Mesenchymal stem cell (in vitro differentiated cells and primary cell): ENCODE measurements around the gene TGFBR2.
A peak's percentile ranks its signal among the peaks of the same experiment; 100 is the strongest.

ENCODE experiments used
- DNase-seq: peaks from one replicate; pipeline ENCODE4 v3.0.0-alpha.2; 2013
- H2AFZ ChIP-seq: one replicate; pipeline ENCODE4 v1.6.1; 2013; ENCODE audit warnings: low read depth, mild to moderate bottlenecking, control low read depth, inconsistent platforms, low read length, moderate library complexity
- H2AK5ac ChIP-seq: 2 replicates; pipeline ENCODE4 v1.6.1; 2013; ENCODE audit warnings: low read length, moderate library complexity, mild to moderate bottlenecking, inconsistent platforms; ENCODE audit not compliant: severe bottlenecking
- H2BK120ac ChIP-seq: one replicate; pipeline ENCODE4 v1.6.1; 2013; ENCODE audit warnings: low read depth, mild to moderate bottlenecking, inconsistent platforms, low read length, moderate library complexity
- H2BK12ac ChIP-seq, 2 experiments: one replicate each; pipeline ENCODE4 v1.6.1; 2013; ENCODE audit warnings: inconsistent platforms in 2 of 2, low read length in 2 of 2, mild to moderate bottlenecking in 2 of 2, moderate library complexity in 2 of 2, control low read depth in 1 of 2
- H2BK15ac ChIP-seq: one replicate; pipeline ENCODE4 v1.6.1; 2013; ENCODE audit warnings: mild to moderate bottlenecking, low read depth, inconsistent platforms; ENCODE audit not compliant: poor library complexity, severe bottlenecking
- H2BK5ac ChIP-seq: 2 replicates; pipeline ENCODE4 v1.6.1; 2013; ENCODE audit warnings: low read depth, mild to moderate bottlenecking, low read length, control low read depth, inconsistent platforms; ENCODE audit not compliant: poor library complexity, severe bottlenecking
- H3K14ac ChIP-seq, 2 experiments: one replicate each; pipeline ENCODE4 v1.6.1; 2013; ENCODE audit warnings: inconsistent platforms in 2 of 2, low read length in 2 of 2, control low read depth in 1 of 2, mild to moderate bottlenecking in 1 of 2, moderate library complexity in 1 of 2
- H3K18ac ChIP-seq, 2 experiments: one replicate each; pipeline ENCODE4 v1.6.1; 2013; ENCODE audit warnings: inconsistent platforms in 2 of 2, low read length in 2 of 2, control low read depth in 1 of 2, low read depth in 1 of 2, mild to moderate bottlenecking in 1 of 2
- H3K23ac ChIP-seq, 2 experiments: one replicate each; pipeline ENCODE4 v1.6.1; 2013; ENCODE audit warnings: inconsistent platforms in 2 of 2, low read length in 2 of 2, mild to moderate bottlenecking in 2 of 2, moderate library complexity in 2 of 2, control low read depth in 1 of 2
- H3K27ac ChIP-seq: 2 replicates; pipeline ENCODE4 v1.5.1; 2013; ENCODE audit warnings: mild to moderate bottlenecking, moderate library complexity, low read length, control low read depth, inconsistent platforms; ENCODE audit not compliant: poor library complexity, severe bottlenecking
- H3K27me3 ChIP-seq, 2 experiments: 2 replicates each; pipeline versions ENCODE4 v1.6.1 to v1.7.0; 2013; ENCODE audit warnings: low read length in 2 of 2, mild to moderate bottlenecking in 2 of 2, moderate library complexity in 2 of 2, control low read depth in 1 of 2, inconsistent platforms in 1 of 2; ENCODE audit not compliant: control insufficient read depth in 1 of 2, insufficient read depth in 1 of 2
- H3K36me3 ChIP-seq, 2 experiments: 2 replicates each; pipeline versions ENCODE4 v1.6.1 to v1.7.0; 2013; ENCODE audit warnings: low read length in 2 of 2, control low read depth in 1 of 2, inconsistent platforms in 1 of 2, low read depth in 1 of 2, mild to moderate bottlenecking in 1 of 2; ENCODE audit not compliant: insufficient read depth in 2 of 2, control insufficient read depth in 1 of 2
- H3K4ac ChIP-seq, 2 experiments: one replicate each; pipeline ENCODE4 v1.6.1; 2013; ENCODE audit warnings: inconsistent platforms in 2 of 2, low read length in 2 of 2, mild to moderate bottlenecking in 2 of 2, moderate library complexity in 2 of 2, control low read depth in 1 of 2, low read depth in 1 of 2
- H3K4me1 ChIP-seq: 2 replicates; pipeline ENCODE4 v1.6.1; 2013; ENCODE audit warnings: low read depth, low read length, control low read depth; ENCODE audit not compliant: control insufficient read depth, insufficient read depth
- H3K4me2 ChIP-seq: 2 replicates; pipeline ENCODE4 v1.6.1; 2013; ENCODE audit warnings: low read length, mild to moderate bottlenecking, inconsistent platforms; ENCODE audit not compliant: poor library complexity, severe bottlenecking
- H3K4me3 ChIP-seq, 2 experiments: 2 replicates each; pipeline versions ENCODE4 v1.5.1 to v1.7.0; 2013; ENCODE audit warnings: low read length in 2 of 2, mild to moderate bottlenecking in 2 of 2, control low read depth in 1 of 2, low read depth in 1 of 2; ENCODE audit not compliant: insufficient read depth in 1 of 2
- H3K79me1 ChIP-seq: replicated peaks from 2 replicates; pipeline ENCODE4 v1.6.1; 2013; ENCODE audit warnings: mild to moderate bottlenecking, control low read depth, low read length, inconsistent platforms; ENCODE audit not compliant: poor library complexity, severe bottlenecking
- H3K9ac ChIP-seq: 2 replicates; pipeline ENCODE4 v1.7.0; 2013; ENCODE audit warnings: mild to moderate bottlenecking, low read length, moderate library complexity
- H3K9me3 ChIP-seq: 2 replicates; pipeline ENCODE4 v1.7.0; 2013; ENCODE audit warnings: mild to moderate bottlenecking, low read length; ENCODE audit not compliant: control insufficient read depth
- H4K8ac ChIP-seq: one replicate; pipeline ENCODE4 v1.6.1; 2013; ENCODE audit warnings: inconsistent platforms, mild to moderate bottlenecking, low read length, moderate library complexity
- H4K91ac ChIP-seq: one replicate; pipeline ENCODE4 v1.6.1; 2013; ENCODE audit warnings: mild to moderate bottlenecking, low read length, inconsistent platforms
- WGBS: methylation state at CpG from one replicate; pipeline ENCODE4 v1.1.7; 2013; ENCODE audit warnings: mixed read lengths; 5-methylcytosine and 5-hydroxymethylcytosine counted together

Gene TGFBR2

DNA sequence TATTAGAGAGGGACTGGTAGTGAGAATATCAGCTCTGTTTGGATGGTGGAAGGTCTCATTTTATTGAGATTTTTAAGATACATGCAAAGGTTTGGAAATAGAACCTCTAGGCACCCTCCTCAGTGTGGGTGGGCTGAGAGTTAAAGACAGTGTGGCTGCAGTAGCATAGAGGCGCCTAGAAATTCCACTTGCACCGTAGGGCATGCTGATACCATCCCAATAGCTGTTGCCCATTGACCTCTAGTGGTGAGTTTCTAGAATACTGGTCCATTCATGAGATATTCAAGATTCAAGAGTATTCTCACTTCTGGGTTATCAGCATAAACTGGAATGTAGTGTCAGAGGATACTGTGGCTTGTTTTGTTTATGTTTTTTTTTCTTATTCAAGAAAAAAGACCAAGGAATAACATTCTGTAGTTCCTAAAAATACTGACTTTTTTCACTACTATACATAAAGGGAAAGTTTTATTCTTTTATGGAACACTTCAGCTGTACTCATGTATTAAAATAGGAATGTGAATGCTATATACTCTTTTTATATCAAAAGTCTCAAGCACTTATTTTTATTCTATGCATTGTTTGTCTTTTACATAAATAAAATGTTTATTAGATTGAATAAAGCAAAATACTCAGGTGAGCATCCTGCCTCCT is 87.2 kb downstream of the TGFBR2 start:
- DNase-seq = peak; percentile 79
- peaks cover 15% of the 10 kb centered on the region for H3K4me1 ChIP-seq
- H3K14ac ChIP-seq = no peak overlapping the region
- H2AFZ ChIP-seq = no peak overlapping the region
- no peak overlapping the region for H2BK12ac ChIP-seq
- H3K27ac ChIP-seq = no peak overlapping the region
- H2BK5ac ChIP-seq = no peak overlapping the region
- WGBS = 5% methylated on average over 2 of the region's 2 CpGs
- H2AK5ac ChIP-seq = no peak overlapping the region
- no peak overlapping the region for H2BK15ac ChIP-seq
- no peak overlapping the region for H4K8ac ChIP-seq
- H3K23ac ChIP-seq = no peak overlapping the region
- no peak overlapping the region for H3K4me3 ChIP-seq
- H3K4me2 ChIP-seq = no peak overlapping the region
- H2BK120ac ChIP-seq = no peak overlapping the region
- peaks cover 19 to 99% of the 10 kb centered on the region in 2 experiments for H3K36me3 ChIP-seq
- no peak overlapping the region for H3K4ac ChIP-seq
- H3K27me3 ChIP-seq = no peaks in the 10 kb centered on the region
- H3K79me1 ChIP-seq = peaks cover 29% of the 10 kb centered on the region
- peak overlapping the region; percentile 10 for H3K9ac ChIP-seq
- no peak overlapping the region for H3K18ac ChIP-seq
- H4K91ac ChIP-seq = no peak overlapping the region
- no peaks in the 10 kb centered on the region for H3K9me3 ChIP-seq

DNA sequence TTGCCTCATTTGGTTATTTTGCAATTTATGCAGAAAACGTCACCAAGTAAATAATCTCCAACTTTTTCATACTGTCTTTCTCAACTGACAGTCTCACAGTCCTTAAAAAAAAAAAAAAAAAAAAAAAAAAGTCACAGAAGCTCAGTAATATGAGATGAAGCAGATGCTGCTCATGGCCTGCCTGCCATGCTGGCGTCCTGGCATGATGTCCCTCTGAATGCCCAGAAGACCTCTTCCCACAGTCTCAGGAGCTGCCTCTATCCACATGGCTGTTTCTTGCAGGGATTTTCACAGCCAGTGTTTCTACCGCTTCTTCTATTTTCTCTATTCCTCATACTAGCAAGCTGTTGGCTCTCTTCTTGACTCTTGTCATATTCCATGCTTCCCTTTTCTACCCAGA is 87.7 kb downstream of the TGFBR2 start:
- Histone ChIP-seq H3K4me3 (no peak overlapping the region), H2BK12ac (no peak overlapping the region), H3K4me2 (no peak overlapping the region), H2BK5ac (no peak overlapping the region), H3K9me3 (no peaks in the 10 kb centered on the region), H2AK5ac (no peak overlapping the region), H3K14ac (no peak overlapping the region), H3K79me1 (peaks cover 29% of the 10 kb centered on the region), H3K27me3 (no peaks in the 10 kb centered on the region), H4K8ac (no peak overlapping the region), H3K36me3 (peaks cover 19 to 99% of the 10 kb centered on the region in 2 experiments), H3K23ac (no peak overlapping the region), H3K9ac (no peak overlapping the region), H2BK120ac (no peak overlapping the region), H3K18ac (peak overlapping the region in 1 of 2 experiments; percentile 61), H3K27ac (no peak overlapping the region), H3K4ac (no peak overlapping the region), H2BK15ac (no peak overlapping the region), H2AFZ (no peak overlapping the region), H4K91ac (no peak overlapping the region), H3K4me1 (peaks cover 13% of the 10 kb centered on the region)
- WGBS = 74% methylated on average over 3 of the region's 3 CpGs
- no peak for DNase-seq

DNA sequence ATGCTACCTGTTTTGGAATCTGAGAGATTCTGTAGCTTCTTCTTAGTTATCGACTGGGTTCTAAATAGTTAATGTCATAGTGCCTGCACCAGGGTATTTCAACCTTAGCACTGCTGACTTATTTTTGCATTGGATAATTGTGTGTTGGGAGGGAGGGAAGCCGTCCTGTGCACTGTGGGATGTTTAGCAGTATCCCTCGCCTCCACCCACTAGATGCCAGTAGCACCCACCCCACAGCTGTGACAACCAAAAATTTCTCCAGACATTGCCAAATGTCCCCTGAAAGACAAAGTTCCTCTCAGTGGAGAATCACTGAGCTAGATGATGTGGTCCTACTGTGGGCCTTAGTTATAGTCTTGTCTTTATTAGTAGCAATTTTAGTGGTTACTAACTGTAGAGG is 88.3 kb downstream of the TGFBR2 start:
- Histone ChIP-seq H3K14ac (no peak overlapping the region), H3K9me3 (no peaks in the 10 kb centered on the region), H3K4me2 (no peak overlapping the region), H3K79me1 (peaks cover 29% of the 10 kb centered on the region), H3K27ac (no peak overlapping the region), H2AFZ (no peak overlapping the region), H3K9ac (no peak overlapping the region), H3K4me1 (peaks cover 11% of the 10 kb centered on the region), H3K36me3 (peaks cover 19 to 99% of the 10 kb centered on the region in 2 experiments), H3K4ac (peak overlapping the region in 1 of 2 experiments; percentile 37), H4K91ac (no peak overlapping the region), H2BK5ac (no peak overlapping the region), H2AK5ac (no peak overlapping the region), H4K8ac (no peak overlapping the region), H3K23ac (no peak overlapping the region), H2BK15ac (no peak overlapping the region), H2BK120ac (no peak overlapping the region), H3K27me3 (no peaks in the 10 kb centered on the region), H2BK12ac (peak overlapping the region in 1 of 2 experiments; percentile 11), H3K18ac (no peak overlapping the region), H3K4me3 (no peak overlapping the region)
- 100% methylated on average over 1 of the region's 3 CpGs for WGBS
- no peak for DNase-seq

- no peak overlapping the region for H2BK120ac ChIP-seq
Measured at GRCh38 chr3:30695302-30696061, 89.1 kb downstream of the TGFBR2 start.

More at GRCh38 chr3:30695302-30696061, 89.1 kb downstream of the TGFBR2 start:
- Histone ChIP-seq H3K36me3 (peaks cover 16 to 98% of the 10 kb centered on the region in 2 experiments), H3K18ac (peak overlapping the region in 1 of 2 experiments; percentile 46), H4K8ac (no peak overlapping the region), H3K4ac (no peak overlapping the region), H2BK12ac (no peak overlapping the region), H2BK15ac (no peak overlapping the region), H3K9ac (no peak overlapping the region), H3K14ac (no peak overlapping the region), H3K4me1 (peaks cover 8% of the 10 kb centered on the region), H3K23ac (no peak overlapping the region), H2BK5ac (no peak overlapping the region), H3K27me3 (no peaks in the 10 kb centered on the region), H3K4me3 (no peak overlapping the region), H3K27ac (no peak overlapping the region), H3K4me2 (no peak overlapping the region), H2AFZ (no peak overlapping the region), H4K91ac (no peak overlapping the region), H3K9me3 (no peaks in the 10 kb centered on the region), H3K79me1 (peaks cover 26% of the 10 kb centered on the region), H2AK5ac (no peak overlapping the region)
- no peak for DNase-seq
- 97% methylated on average over 6 of the region's 6 CpGs for WGBS
